Endothelial cell of umbilical vein (primary cell): ENCODE data around the gene SMS. TPM values are rescaled to one million over a fixed set of nuclear protein-coding genes. Genes with fewer than 3 reads are reported as not detected.

Experiments used
- BruUV-seq: library from RNA; stranded (reverse); fragments of 400-500 nt; replicated peaks from 2 replicates; lab custom pipeline; 2021; lab: Mats Ljungman, UMichigan
- CTCF ChIA-PET: fragments of 300-600, 350-600 bp; sonication (Branson Sonifier 250); formaldehyde crosslinking; loops from one replicate; lab custom pipeline; 2021; ENCODE audit warnings: antibody characterized with exemption, inconsistent platforms; lab: Charles Lee
- POLR2A ChIA-PET: fragments of 300-600, 350-600 bp; sonication (Branson Sonifier 250); formaldehyde crosslinking; loops from one replicate; lab custom pipeline; 2021; ENCODE audit warnings: antibody characterized with exemption, inconsistent platforms; lab: Charles Lee
- DNase-seq: peaks from one replicate; pipeline ENCODE4 v3.0.0-alpha.2; 2011; ENCODE audit warnings: low read depth, low spot score
- FAIRE-seq: peaks from 2 replicates; lab custom pipeline; 2011; peaks lifted over from hg19 to GRCh38; lab: Jason Lieb, UNC
- H2AFZ ChIP-seq: 2 replicates; pipeline ENCODE4 v1.6.0; 2012; ENCODE audit warnings: low read depth, low read length, control low read depth, inconsistent platforms
- H3K27ac ChIP-seq: 2 replicates; pipeline ENCODE4 v1.5.1; 2011; ENCODE audit warnings: low read depth, mild to moderate bottlenecking, control low read depth, low read length, moderate library complexity; ENCODE audit not compliant: insufficient read depth
- H3K27me3 ChIP-seq, 2 experiments: 2 replicates each; pipeline versions ENCODE4 v1.6.0 to v1.6.1; 2011; ENCODE audit warnings: low read length in 2 of 2, mixed read lengths in 1 of 2; ENCODE audit not compliant: control insufficient read depth in 2 of 2, insufficient read depth in 2 of 2
- H3K36me3 ChIP-seq, 2 experiments: 2 replicates in 1 of 2; 3 replicates in 1 of 2; pipeline ENCODE4 v1.5.1; 2011; ENCODE audit warnings: low read length in 2 of 2, mild to moderate bottlenecking in 1 of 2, moderate library complexity in 1 of 2; ENCODE audit not compliant: control insufficient read depth in 2 of 2, insufficient read depth in 2 of 2; ENCODE audit errors: extremely low read depth in 1 of 2
- H3K4me1 ChIP-seq: 3 replicates; pipeline ENCODE4 v1.5.1; 2011; ENCODE audit warnings: mild to moderate bottlenecking, low read length; ENCODE audit not compliant: control insufficient read depth, insufficient read depth; ENCODE audit errors: extremely low read depth
- H3K4me2 ChIP-seq: 2 replicates; pipeline ENCODE4 v1.6.1; 2011; ENCODE audit warnings: low read length, control low read depth, mixed read lengths; ENCODE audit not compliant: insufficient read depth
- H3K4me3 ChIP-seq, 3 experiments: fragments of 200-600 bp in 1 of 3; sonication (generic), shearing (Covaris generic) in 1 of 3; replicated peaks in 1 of 3; 2 replicates each; pipeline ENCODE4 v1.5.1; 2011 to 2016; ENCODE audit warnings: control low read depth in 3 of 3, low read length in 3 of 3, mild to moderate bottlenecking in 2 of 3, inconsistent platforms in 1 of 3, low read depth in 1 of 3, moderate library complexity in 1 of 3; ENCODE audit not compliant: insufficient read depth in 1 of 3
- H3K79me2 ChIP-seq: 2 replicates; pipeline ENCODE4 v1.6.0; 2012; ENCODE audit warnings: low read length, inconsistent platforms; ENCODE audit not compliant: control insufficient read depth, insufficient read depth
- H3K9ac ChIP-seq: replicated peaks from 2 replicates; pipeline ENCODE3; 2011; ENCODE audit warnings: low read length, control low read depth; ENCODE audit not compliant: insufficient read depth; ENCODE audit errors: extremely low read depth
- H3K9me1 ChIP-seq: replicated peaks from 3 replicates; pipeline ENCODE4 v1.6.0; 2011; ENCODE audit warnings: mild to moderate bottlenecking, low read length; ENCODE audit not compliant: control insufficient read depth, insufficient read depth; ENCODE audit errors: extremely low read depth
- H3K9me3 ChIP-seq: replicated peaks from 2 replicates; pipeline ENCODE4 v1.5.1; 2012; ENCODE audit warnings: low read length, inconsistent platforms; ENCODE audit not compliant: control insufficient read depth, insufficient read depth
- H4K20me1 ChIP-seq: replicated peaks from 2 replicates; pipeline ENCODE3; 2011; ENCODE audit warnings: mild to moderate bottlenecking, low read length; ENCODE audit not compliant: control insufficient read depth, insufficient read depth; ENCODE audit errors: extremely low read depth
- CTCF ChIP-seq, 2 donors: IDR thresholded peaks; 1 replicate in 1 of 2; 2 replicates in 1 of 2; pipeline ENCODE4 v1.5.1; 2011; ENCODE audit warnings: low read length in 2 of 2, mild to moderate bottlenecking in 2 of 2, moderate library complexity in 2 of 2, control low read depth in 1 of 2, inconsistent platforms in 1 of 2, low read depth in 1 of 2; ENCODE audit not compliant: insufficient read depth in 1 of 2; ENCODE audit errors: extremely low read depth in 1 of 2
- FOS ChIP-seq: IDR thresholded peaks from 2 replicates; pipeline ENCODE4 v1.6.1; 2011; ENCODE audit warnings: mild to moderate bottlenecking, low read length, moderate library complexity, borderline replicate concordance; ENCODE audit not compliant: insufficient read depth
- GATA2 ChIP-seq: IDR thresholded peaks from 2 replicates; pipeline ENCODE4 v1.7.0; 2011; ENCODE audit warnings: low read depth, mild to moderate bottlenecking, moderate library complexity, mixed read lengths, low read length; ENCODE audit not compliant: insufficient read length, insufficient read depth
- JUN ChIP-seq: IDR thresholded peaks from 2 replicates; pipeline ENCODE4 v1.6.1; 2011; ENCODE audit warnings: borderline replicate concordance, low read depth; ENCODE audit not compliant: insufficient read length, insufficient read depth
- POLR2A ChIP-seq: IDR thresholded peaks from 2 replicates; pipeline ENCODE4 v1.6.1; 2012; ENCODE audit warnings: low read depth, mild to moderate bottlenecking, control low read depth, low read length
- POLR2AphosphoS5 ChIP-seq: IDR thresholded peaks from 2 replicates; pipeline ENCODE4 v1.6.1; 2012; ENCODE audit warnings: low read depth, mild to moderate bottlenecking, control low read depth, low read length, moderate library complexity; ENCODE audit not compliant: insufficient read depth
- dilution Hi-C: fragments of 300-500 bp; cut with MboI; formaldehyde crosslinking; loops from one replicate; pipeline ENCODE4 v1.15.0; 2019; ENCODE audit warnings: low sequenced_read_pairs; ENCODE audit not compliant: extremely low pct_ligation_motif_present
- intact Hi-C: fragments of 100-400 bp; cut with micrococcal nuclease; formaldehyde crosslinking; loops from one replicate; pipeline ENCODE4 v1.10.0; 2022
- polyA plus RNA-seq, 4 experiments: library from polyadenylated mRNA; depleted of rRNA in 3 of 4; stranded (reverse) in 3 of 4; unstranded in 1 of 4; fragments of >200 nt; gene quantifications; 2 replicates each; pipeline versions ENCODE4 v1.2.1 to v1.2.3, GENCODE V29; 2011 to 2012; ENCODE audit warnings: missing spikeins in 1 of 4
- total RNA-seq: library from RNA; stranded (reverse); gene quantifications from 2 replicates; pipeline ENCODE4 v1.2.3, GENCODE V29; 2021

SMS gene
- total and polyA plus RNA-seq, 2 donors (not counting 3 experiments of a cell fraction or from before 2014, with no cell fraction given), result 57.1 to 173 TPM

- no peaks in the 10 kb centered on the region for H4K20me1 ChIP-seq
- no peaks in the 10 kb centered on the region for H3K9me3 ChIP-seq
- H3K4me2 ChIP-seq, result no peak overlapping the region
- H3K9me1 ChIP-seq, result no peaks in the 10 kb centered on the region
- FAIRE-seq (no peak), DNase-seq (no peak)
- H3K27ac ChIP-seq, result no peak overlapping the region
- H2AFZ ChIP-seq, result no peak overlapping the region
- ChIA-PET CTCF (no interaction called here), POLR2A (no interaction called here)
- no peak for TF ChIP-seq FOS
- no peak for TF ChIP-seq CTCF (IDR thresholded peaks at IDR 0.05; ENCODE audit: extremely low read depth in 1 of 2, insufficient read depth in 1 of 2, low read depth in 1 of 2, low read length in 2 of 2)
- no peak for TF ChIP-seq POLR2AphosphoS5
- no peak for TF ChIP-seq JUN
- no peak for TF ChIP-seq POLR2A
- no peak for TF ChIP-seq GATA2
- no TSS peak for BruUV-seq
- no peaks in the 10 kb centered on the region for H3K79me2 ChIP-seq
- no peaks in the 10 kb centered on the region for H3K36me3 ChIP-seq
- dilution Hi-C loops (no loop called here), intact Hi-C loops (no loop called here)
- no peaks in the 10 kb centered on the region for H3K4me1 ChIP-seq
- no peaks in the 10 kb centered on the region for H3K27me3 ChIP-seq
- H3K9ac ChIP-seq, result no peak overlapping the region
- H3K4me3 ChIP-seq, result no peak overlapping the region
These were observed 64.4 kb downstream of the SMS start for GRCh38 chrX:22004866-22005265.

- no peaks in the 10 kb centered on the region for H3K9me1 ChIP-seq
- H3K4me1 ChIP-seq, result no peaks in the 10 kb centered on the region
- no peak for DNase-seq
- ChIA-PET POLR2A (no interaction called here), CTCF (interaction anchor here (1.6 kb wide), 1 partner anchor 27 kb away, joined by 4 read pairs; no protein-coding TSS in a partner anchor)
- H3K9me3 ChIP-seq, result no peaks in the 10 kb centered on the region
- H3K36me3 ChIP-seq, result no peaks in the 10 kb centered on the region
- BruUV-seq, result no TSS peak
- TF ChIP-seq POLR2AphosphoS5 (no peak), GATA2 (no peak)
- no peaks in the 10 kb centered on the region for H4K20me1 ChIP-seq
- H3K4me3 ChIP-seq, result no peak overlapping the region
- H2AFZ ChIP-seq, result no peak overlapping the region
- H3K4me2 ChIP-seq, result no peak overlapping the region
- intact Hi-C loops, result no loop called here
- no peaks in the 10 kb centered on the region for H3K79me2 ChIP-seq
- FAIRE-seq, result no peak
- H3K27ac ChIP-seq, result no peak overlapping the region
- no peaks in the 10 kb centered on the region for H3K27me3 ChIP-seq
- dilution Hi-C loops, result no loop called here
- no peak overlapping the region for H3K9ac ChIP-seq
These were observed 71.5 kb downstream of the SMS start for GRCh38 chrX:22012051-22012450.
